GM13976 (cell line): ENCODE data around the gene KSR1.

Experiments used
- DNase-seq: peaks from one replicate; pipeline ENCODE4 v3.0.0; 2012; ENCODE audit warnings: low spot score
- in situ Hi-C: fragments of 300-500 bp; cut with MboI; formaldehyde crosslinking; loops from one replicate; pipeline ENCODE4 v1.12.0; 2022; ENCODE audit warnings: low sequenced_read_pairs, mixed read lengths, inconsistent platforms; ENCODE audit not compliant: unreplicated experiment
- TF ChIP-seq, protein P1 (sequence below): IDR thresholded peaks from 2 replicates; pipeline ENCODE4 v1.5.1; 2012; ENCODE audit warnings: borderline replicate concordance, mild to moderate bottlenecking; ENCODE audit not compliant: insufficient read depth; ENCODE audit errors: extremely low read depth, missing control alignments, control extremely low read depth

The KSR1 gene

GRCh38 chr17:27520491-27521185, 64.4 kb downstream of the KSR1 start:
- no peak for DNase-seq
- TF ChIP-seq, protein P1, sequence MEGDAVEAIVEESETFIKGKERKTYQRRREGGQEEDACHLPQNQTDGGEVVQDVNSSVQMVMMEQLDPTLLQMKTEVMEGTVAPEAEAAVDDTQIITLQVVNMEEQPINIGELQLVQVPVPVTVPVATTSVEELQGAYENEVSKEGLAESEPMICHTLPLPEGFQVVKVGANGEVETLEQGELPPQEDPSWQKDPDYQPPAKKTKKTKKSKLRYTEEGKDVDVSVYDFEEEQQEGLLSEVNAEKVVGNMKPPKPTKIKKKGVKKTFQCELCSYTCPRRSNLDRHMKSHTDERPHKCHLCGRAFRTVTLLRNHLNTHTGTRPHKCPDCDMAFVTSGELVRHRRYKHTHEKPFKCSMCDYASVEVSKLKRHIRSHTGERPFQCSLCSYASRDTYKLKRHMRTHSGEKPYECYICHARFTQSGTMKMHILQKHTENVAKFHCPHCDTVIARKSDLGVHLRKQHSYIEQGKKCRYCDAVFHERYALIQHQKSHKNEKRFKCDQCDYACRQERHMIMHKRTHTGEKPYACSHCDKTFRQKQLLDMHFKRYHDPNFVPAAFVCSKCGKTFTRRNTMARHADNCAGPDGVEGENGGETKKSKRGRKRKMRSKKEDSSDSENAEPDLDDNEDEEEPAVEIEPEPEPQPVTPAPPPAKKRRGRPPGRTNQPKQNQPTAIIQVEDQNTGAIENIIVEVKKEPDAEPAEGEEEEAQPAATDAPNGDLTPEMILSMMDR = no peak
- in situ Hi-C loops = no loop called here

DNA sequence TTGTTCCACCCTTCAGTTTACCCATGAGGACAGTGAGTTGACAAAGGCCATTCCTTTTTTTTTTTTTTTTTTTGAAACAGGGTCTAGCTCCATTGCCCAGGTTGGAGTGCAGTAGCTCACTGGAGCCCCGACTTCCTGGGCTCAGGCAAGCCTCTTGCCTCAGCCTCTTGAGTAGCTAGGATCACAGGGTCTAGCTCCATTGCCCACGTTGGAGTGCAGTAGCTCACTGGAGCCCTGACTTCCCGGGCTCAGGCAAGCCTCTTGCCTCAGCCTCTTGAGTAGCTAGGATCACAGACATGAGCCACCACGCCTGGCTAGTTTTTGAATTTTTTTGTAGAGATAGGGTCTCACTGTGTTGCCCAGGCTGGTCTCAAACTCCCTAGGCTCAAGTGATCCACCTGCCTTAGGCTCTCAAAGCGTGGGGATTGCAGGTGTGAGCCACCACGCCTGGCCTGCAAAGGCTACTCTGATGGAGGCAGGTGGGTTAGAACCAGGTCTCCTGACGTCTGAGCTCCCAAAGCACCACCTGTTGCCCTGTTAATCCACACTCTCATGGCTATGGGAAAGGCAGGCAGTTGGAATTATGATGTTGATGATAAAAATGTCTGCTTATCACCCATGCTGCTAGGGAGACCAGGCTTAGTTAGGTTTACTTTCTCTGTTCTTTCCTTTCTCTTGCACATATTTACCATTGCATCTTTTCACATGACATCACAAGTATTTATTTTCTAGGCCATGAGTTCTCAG, 65.2 kb downstream of the KSR1 start:
- DNase-seq = no peak
- TF ChIP-seq, protein P1 = no peak
- in situ Hi-C loops = no loop called here

- TF ChIP-seq, protein P1 = no peak
- DNase-seq = no peak
- in situ Hi-C loops = no loop called here
These were observed 65.9 kb downstream of the KSR1 start for GRCh38 chr17:27522028-27522635.

GRCh38 chr17:27523712-27524111, 67.5 kb downstream of the KSR1 start:
- in situ Hi-C loops = no loop called here
- no peak for DNase-seq
- TF ChIP-seq, protein P1 = no peak

DNA sequence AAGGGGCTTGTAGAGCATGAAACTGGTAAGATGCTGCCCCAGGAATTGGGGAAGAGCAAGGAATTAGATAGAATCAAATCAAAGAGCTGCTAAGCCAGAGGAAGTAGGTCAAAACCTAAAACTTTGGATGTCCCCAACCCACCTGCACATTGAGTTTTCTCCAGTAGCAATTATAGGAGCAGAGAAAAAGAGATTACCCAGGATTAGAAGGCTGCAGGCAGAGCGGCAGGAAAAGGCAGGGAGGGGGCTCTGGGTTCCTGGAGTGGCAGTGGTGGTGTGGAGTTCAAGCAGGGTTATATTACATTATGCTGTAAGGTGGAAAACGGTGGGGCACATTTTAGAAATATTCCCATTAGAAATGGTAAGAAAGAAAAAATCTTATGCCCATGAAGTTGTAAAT, 68.3 kb downstream of the KSR1 start:
- DNase-seq = no peak
- in situ Hi-C loops = no loop called here
- TF ChIP-seq, protein P1 = no peak

DNA sequence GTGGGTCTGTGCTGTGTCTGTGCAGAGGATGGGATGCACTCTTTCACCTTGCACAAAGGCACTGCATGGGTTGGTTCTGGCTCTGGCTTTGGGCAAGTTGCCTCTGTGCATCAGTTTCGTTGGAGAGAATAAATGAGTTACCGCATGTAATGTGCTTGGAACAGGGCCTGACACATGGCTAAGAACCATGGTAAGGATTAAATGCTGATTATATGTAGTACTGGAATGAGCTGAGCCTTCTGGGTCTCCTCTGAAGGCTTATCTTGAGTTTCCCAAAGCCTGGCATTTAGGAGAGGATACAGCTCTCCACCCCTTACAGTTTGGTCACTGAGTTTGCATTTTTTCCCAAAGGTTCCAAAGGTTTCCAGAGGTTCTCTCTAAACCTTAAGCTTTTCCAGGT, 69.1 kb downstream of the KSR1 start:
- in situ Hi-C loops = no loop called here
- DNase-seq = no peak
- TF ChIP-seq, protein P1 = no peak
